CD4-positive, alpha-beta T cell treated with Interleukin-17A for 4 hours (primary cell): Measurements from ENCODE around the gene GLRX.

Experiments
- DNase-seq: peaks from one replicate; pipeline ENCODE4 v3.0.0-alpha.2; 2020; ENCODE audit warnings: mixed read lengths

Gene GLRX

GRCh38 chr5:95822542-95823181 lies at the start of gene GLRX:
Gene GLRX (minus strand): TSS chr5:95822726. CDS start chr5:95822662, 64 bp downstream.
- peak; percentile 75 for DNase-seq

- DNase-seq, result no peak
These were observed 48.8 kb upstream of the GLRX start for GRCh38 chr5:95871146-95871806.

- DNase-seq, result no peak
These were observed 47.7 kb upstream of the GLRX start for GRCh38 chr5:95870105-95870672.

GRCh38 chr5:95869173-95869855 lies 46.8 kb upstream of the GLRX start:
- peak; percentile 57 for DNase-seq

GRCh38 chr5:95868136-95868535 lies 45.6 kb upstream of the GLRX start:
- no peak for DNase-seq

- no peak for DNase-seq
These were observed 44.0 kb upstream of the GLRX start for GRCh38 chr5:95866435-95867040.

- no peak for DNase-seq
These were observed 42.5 kb upstream of the GLRX start for GRCh38 chr5:95864944-95865504.

GRCh38 chr5:95864456-95864855 lies 41.9 kb upstream of the GLRX start:
- DNase-seq, result no peak

- no peak for DNase-seq
These were observed 40.8 kb upstream of the GLRX start for GRCh38 chr5:95863383-95863757.

GRCh38 chr5:95862671-95863382 lies 40.3 kb upstream of the GLRX start:
- DNase-seq, result no peak

GRCh38 chr5:95861864-95862561 lies 39.5 kb upstream of the GLRX start:
- DNase-seq, result peak; percentile 42

GRCh38 chr5:95861221-95861863 lies 38.8 kb upstream of the GLRX start:
- DNase-seq, result no peak

- no peak for DNase-seq
These were observed 37.1 kb upstream of the GLRX start for GRCh38 chr5:95859661-95860060.

GRCh38 chr5:95858661-95859595 lies 36.4 kb upstream of the GLRX start:
- peak; percentile 94 for DNase-seq

GRCh38 chr5:95858023-95858461 lies 35.5 kb upstream of the GLRX start:
- no peak for DNase-seq

GRCh38 chr5:95857185-95857945 lies 34.8 kb upstream of the GLRX start:
- no peak for DNase-seq

GRCh38 chr5:95856501-95856981 lies 34.0 kb upstream of the GLRX start:
- no peak for DNase-seq

GRCh38 chr5:95853490-95853889 lies 31.0 kb upstream of the GLRX start:
- no peak for DNase-seq

GRCh38 chr5:95852567-95852966 lies 30.0 kb upstream of the GLRX start:
- no peak for DNase-seq
